Stimulated activated CD8-positive, alpha-beta memory T cell treated with anti-CD3 and anti-CD28 coated beads, Interleukin-15, amount 100 ng/mL, for 1 hour (primary cell): ENCODE results near the gene NOTCH2NLA.
"Not testable (repeated sequence)": the region's sequence is repeated elsewhere in the genome, so short reads cannot be mapped to it uniquely, and the experiment has no call there.

Source experiments
- DNase-seq: peaks from one replicate; pipeline ENCODE4 v3.0.0-alpha.2; 2020; ENCODE audit warnings: low read depth

Gene NOTCH2NLA

GRCh38 chr1:146167273-146167672, 61.5 kb downstream of the NOTCH2NLA start:
- DNase-seq: not testable (repeated sequence)

GRCh38 chr1:146144465-146144864, 84.4 kb downstream of the NOTCH2NLA start, which contains the start of gene NBPF10:
NBPF10 (minus strand) TSS chr1:146144804; CDS start chr1:146144769, 35 bp downstream.
- not testable (repeated sequence) for DNase-seq
